ENCODE results near the gene DNAJC3.
A peak's percentile ranks its signal among the peaks of the same experiment; 100 is the strongest.
"Not testable (repeated sequence)": the region's sequence is repeated elsewhere in the genome, so short reads cannot be mapped to it uniquely, and the experiment has no call there.

The DNAJC3 gene

GRCh38 chr13:95708391-95708774, 31.4 kb downstream of the DNAJC3 start:
- Mint-ChIP-seq H3K27ac (ENCODE audit: low read depth) (peak overlapping the region; percentile 26), H3K4me1 (peaks cover 47% of the 10 kb centered on the region), H3K9me3 (no peaks in the 10 kb centered on the region), H3K36me3 (ENCODE audit: insufficient read depth) (peaks cover 24% of the 10 kb centered on the region), H3K27me3 (no peaks in the 10 kb centered on the region), H3K4me3 (no peak overlapping the region)
- ATAC-seq (replicated peaks; ENCODE audit: extremely low read depth, poor library complexity, severe bottlenecking) (no peak), DNase-seq (ENCODE audit: low spot score in 2 of 2) (no peak)

GRCh38 chr13:95708811-95709500, 32.0 kb downstream of the DNAJC3 start:
- ATAC-seq (replicated peaks; ENCODE audit: extremely low read depth, poor library complexity, severe bottlenecking): no peak
- Mint-ChIP-seq H3K27ac (ENCODE audit: low read depth) (peak overlapping the region; percentile 26), H3K4me3 (no peak overlapping the region), H3K4me1 (peaks cover 41% of the 10 kb centered on the region), H3K27me3 (no peaks in the 10 kb centered on the region), H3K36me3 (ENCODE audit: insufficient read depth) (peaks cover 24% of the 10 kb centered on the region), H3K9me3 (no peaks in the 10 kb centered on the region)
- DNase-seq (ENCODE audit: low spot score in 2 of 2): no peak

GRCh38 chr13:95710313-95710712, 33.4 kb downstream of the DNAJC3 start:
- DNase-seq (ENCODE audit: low spot score in 2 of 2) (no peak), ATAC-seq (replicated peaks; ENCODE audit: extremely low read depth, poor library complexity, severe bottlenecking) (no peak)
- Mint-ChIP-seq H3K27ac (ENCODE audit: low read depth) (peak overlapping the region; percentile 41), H3K4me1 (peaks cover 30% of the 10 kb centered on the region), H3K4me3 (no peak overlapping the region), H3K9me3 (no peaks in the 10 kb centered on the region), H3K27me3 (no peaks in the 10 kb centered on the region), H3K36me3 (ENCODE audit: insufficient read depth) (peaks cover 24% of the 10 kb centered on the region)

GRCh38 chr13:95712846-95713245, 35.9 kb downstream of the DNAJC3 start:
- H3K4me1 Mint-ChIP-seq; H3K4me3 Mint-ChIP-seq; ATAC-seq (replicated peaks; ENCODE audit: extremely low read depth, poor library complexity, severe bottlenecking); H3K27ac Mint-ChIP-seq (ENCODE audit: low read depth); H3K9me3 Mint-ChIP-seq; DNase-seq (ENCODE audit: low spot score in 2 of 2); H3K27me3 Mint-ChIP-seq: not testable (repeated sequence)
- H3K36me3 Mint-ChIP-seq (ENCODE audit: insufficient read depth): peaks cover 29% of the 10 kb centered on the region

GRCh38 chr13:95713651-95714050, 36.7 kb downstream of the DNAJC3 start:
- H3K27ac Mint-ChIP-seq (ENCODE audit: low read depth): no peak overlapping the region
- no peaks in the 10 kb centered on the region for H3K9me3 Mint-ChIP-seq
- H3K4me1 Mint-ChIP-seq: peaks cover 3% of the 10 kb centered on the region
- no peaks in the 10 kb centered on the region for H3K27me3 Mint-ChIP-seq
- ATAC-seq (replicated peaks; ENCODE audit: extremely low read depth, poor library complexity, severe bottlenecking) (no peak), DNase-seq (ENCODE audit: low spot score in 2 of 2) (no peak)
- no peak overlapping the region for H3K4me3 Mint-ChIP-seq
- H3K36me3 Mint-ChIP-seq (ENCODE audit: insufficient read depth): peaks cover 31% of the 10 kb centered on the region

GRCh38 chr13:95714142-95714832, 37.3 kb downstream of the DNAJC3 start:
- ATAC-seq (replicated peaks; ENCODE audit: extremely low read depth, poor library complexity, severe bottlenecking): no peak
- H3K27me3 Mint-ChIP-seq: no peaks in the 10 kb centered on the region
- no peaks in the 10 kb centered on the region for H3K9me3 Mint-ChIP-seq

GRCh38 chr13:95716231-95716630, 39.3 kb downstream of the DNAJC3 start:
- no peak overlapping the region for H3K27ac Mint-ChIP-seq (ENCODE audit: low read depth)
- H3K4me3 Mint-ChIP-seq: no peak overlapping the region
- no peaks in the 10 kb centered on the region for H3K9me3 Mint-ChIP-seq
- DNase-seq (ENCODE audit: low spot score in 2 of 2) (no peak), ATAC-seq (replicated peaks; ENCODE audit: extremely low read depth, poor library complexity, severe bottlenecking) (no peak)
- peaks cover 21% of the 10 kb centered on the region for H3K36me3 Mint-ChIP-seq (ENCODE audit: insufficient read depth)
- H3K27me3 Mint-ChIP-seq: no peaks in the 10 kb centered on the region
- no peaks in the 10 kb centered on the region for H3K4me1 Mint-ChIP-seq

More at GRCh38 chr13:95714142-95714832, 37.3 kb downstream of the DNAJC3 start:
- Mint-ChIP-seq H3K36me3 (ENCODE audit: insufficient read depth) (peaks cover 33% of the 10 kb centered on the region), H3K4me1 (no peaks in the 10 kb centered on the region), H3K4me3 (no peak overlapping the region), H3K27ac (ENCODE audit: low read depth) (no peak overlapping the region)
- no peak for DNase-seq (ENCODE audit: low spot score in 2 of 2)

- DNase-seq (ENCODE audit: low spot score in 2 of 2) (no peak), ATAC-seq (replicated peaks; ENCODE audit: extremely low read depth, poor library complexity, severe bottlenecking) (no peak)
- H3K4me1 Mint-ChIP-seq: peaks cover 9% of the 10 kb centered on the region
- no peak overlapping the region for H3K27ac Mint-ChIP-seq (ENCODE audit: low read depth)
- no peaks in the 10 kb centered on the region for H3K9me3 Mint-ChIP-seq
- H3K27me3 Mint-ChIP-seq: no peaks in the 10 kb centered on the region
- no peak overlapping the region for H3K4me3 Mint-ChIP-seq
- H3K36me3 Mint-ChIP-seq (ENCODE audit: insufficient read depth): peaks cover 13% of the 10 kb centered on the region
These were observed 45.3 kb downstream of the DNAJC3 start for GRCh38 chr13:95722241-95722640.

- ATAC-seq (replicated peaks; ENCODE audit: extremely low read depth, poor library complexity, severe bottlenecking) (no peak), DNase-seq (ENCODE audit: low spot score in 2 of 2) (no peak)
- H3K4me1 Mint-ChIP-seq: peaks cover 9% of the 10 kb centered on the region
- H3K27ac Mint-ChIP-seq (ENCODE audit: low read depth): peak overlapping the region; percentile 26
- H3K27me3 Mint-ChIP-seq: no peaks in the 10 kb centered on the region
- H3K9me3 Mint-ChIP-seq: no peaks in the 10 kb centered on the region
- H3K4me3 Mint-ChIP-seq: no peak overlapping the region
- peaks cover 12% of the 10 kb centered on the region for H3K36me3 Mint-ChIP-seq (ENCODE audit: insufficient read depth)
These were observed 46.5 kb downstream of the DNAJC3 start for GRCh38 chr13:95723438-95723837.

- peaks cover 9% of the 10 kb centered on the region for H3K36me3 Mint-ChIP-seq (ENCODE audit: insufficient read depth)
- H3K9me3 Mint-ChIP-seq: no peaks in the 10 kb centered on the region
- no peak overlapping the region for H3K27ac Mint-ChIP-seq (ENCODE audit: low read depth)
- ATAC-seq (replicated peaks; ENCODE audit: extremely low read depth, poor library complexity, severe bottlenecking): no peak
- peaks cover 10% of the 10 kb centered on the region for H3K4me1 Mint-ChIP-seq
- no peak for DNase-seq (ENCODE audit: low spot score in 2 of 2)
- H3K27me3 Mint-ChIP-seq: no peaks in the 10 kb centered on the region
- H3K4me3 Mint-ChIP-seq: no peak overlapping the region
These were observed 47.3 kb downstream of the DNAJC3 start for GRCh38 chr13:95724252-95724651.

GRCh38 chr13:95726876-95727275, 49.9 kb downstream of the DNAJC3 start:
- Mint-ChIP-seq H3K27me3 (no peaks in the 10 kb centered on the region), H3K36me3 (ENCODE audit: insufficient read depth) (peaks cover 9% of the 10 kb centered on the region), H3K4me3 (no peak overlapping the region), H3K4me1 (peaks cover 34% of the 10 kb centered on the region), H3K27ac (ENCODE audit: low read depth) (no peak overlapping the region), H3K9me3 (no peaks in the 10 kb centered on the region)
- ATAC-seq (replicated peaks; ENCODE audit: extremely low read depth, poor library complexity, severe bottlenecking): no peak
- DNase-seq (ENCODE audit: low spot score in 2 of 2): no peak

- no peak overlapping the region for H3K27ac Mint-ChIP-seq (ENCODE audit: low read depth)
- no peaks in the 10 kb centered on the region for H3K27me3 Mint-ChIP-seq
- DNase-seq (ENCODE audit: low spot score in 2 of 2) (no peak), ATAC-seq (replicated peaks; ENCODE audit: extremely low read depth, poor library complexity, severe bottlenecking) (no peak)
- H3K4me3 Mint-ChIP-seq: no peak overlapping the region
- peaks cover 5% of the 10 kb centered on the region for H3K9me3 Mint-ChIP-seq
- H3K4me1 Mint-ChIP-seq: peaks cover 30% of the 10 kb centered on the region
- H3K36me3 Mint-ChIP-seq (ENCODE audit: insufficient read depth): peaks cover 10% of the 10 kb centered on the region
These were observed 52.0 kb downstream of the DNAJC3 start for GRCh38 chr13:95728957-95729356.

- Mint-ChIP-seq H3K27me3 (no peaks in the 10 kb centered on the region), H3K4me3 (no peak overlapping the region), H3K27ac (ENCODE audit: low read depth) (no peak overlapping the region), H3K36me3 (ENCODE audit: insufficient read depth) (peaks cover 4% of the 10 kb centered on the region), H3K4me1 (peaks cover 30% of the 10 kb centered on the region), H3K9me3 (peaks cover 7% of the 10 kb centered on the region)
- no peak for DNase-seq (ENCODE audit: low spot score in 2 of 2)
- ATAC-seq (replicated peaks; ENCODE audit: extremely low read depth, poor library complexity, severe bottlenecking): no peak
These were observed 57.2 kb downstream of the DNAJC3 start for GRCh38 chr13:95734124-95734523.
